NCI-H1436 treated with DMSO at 0.1 percent for 48 hours (cell line): Measurements from ENCODE around the gene CATSPERE.
"Not testable (repeated sequence)": the region's sequence is repeated elsewhere in the genome, so short reads cannot be mapped to it uniquely, and the experiment has no call there.

ENCODE experiments used
- DNase-seq: peaks from one replicate; lab custom pipeline; 2025; lab: John Stamatoyannopoulos, UW

CATSPERE gene

GRCh38 chr1:244552336-244552735 is 91.3 kb downstream of the CATSPERE start:
- no peak for DNase-seq

DNA sequence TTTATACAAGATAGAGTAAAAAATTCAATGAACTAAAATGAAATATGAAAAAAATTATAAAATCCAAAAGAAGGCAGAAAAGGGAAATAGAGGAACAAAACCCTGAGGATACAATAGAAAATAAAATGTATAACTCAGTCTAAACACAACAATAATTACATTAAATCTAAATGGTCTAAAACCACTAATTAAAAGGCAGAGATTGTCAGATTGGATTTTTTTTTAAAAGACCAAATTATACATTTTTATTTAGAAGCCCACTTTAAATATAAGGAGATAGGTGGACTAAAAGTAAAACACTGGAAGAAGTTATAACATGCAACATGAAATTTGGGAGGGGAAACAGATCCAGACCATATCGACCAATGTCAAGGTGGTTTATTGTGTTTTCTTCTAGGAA is 95.2 kb downstream of the CATSPERE start:
- DNase-seq = no peak

- no peak for DNase-seq
These were observed 96.5 kb downstream of the CATSPERE start for GRCh38 chr1:244557565-244557964.

- DNase-seq = no peak
These were observed 98.5 kb downstream of the CATSPERE start for GRCh38 chr1:244559561-244559960.

DNA sequence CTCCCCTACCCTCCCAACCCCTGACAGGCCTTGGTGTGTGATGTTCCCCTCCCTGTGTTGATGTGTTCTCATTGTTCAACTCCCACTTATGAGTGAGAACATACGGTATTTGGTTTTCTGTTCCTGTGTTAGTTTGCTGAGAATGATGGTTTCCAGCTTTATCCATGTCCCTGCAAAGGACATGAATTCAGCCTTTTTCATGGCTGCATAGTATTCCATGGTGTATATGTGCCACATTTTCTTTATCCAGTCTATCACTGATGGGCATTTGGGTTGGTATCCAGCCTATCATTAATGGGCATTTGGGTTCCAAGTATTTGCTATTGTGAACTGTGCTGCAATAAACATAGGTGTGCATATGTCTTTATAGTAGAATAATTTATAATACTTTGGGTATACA is 101.8 kb downstream of the CATSPERE start:
- not testable (repeated sequence) for DNase-seq

DNA sequence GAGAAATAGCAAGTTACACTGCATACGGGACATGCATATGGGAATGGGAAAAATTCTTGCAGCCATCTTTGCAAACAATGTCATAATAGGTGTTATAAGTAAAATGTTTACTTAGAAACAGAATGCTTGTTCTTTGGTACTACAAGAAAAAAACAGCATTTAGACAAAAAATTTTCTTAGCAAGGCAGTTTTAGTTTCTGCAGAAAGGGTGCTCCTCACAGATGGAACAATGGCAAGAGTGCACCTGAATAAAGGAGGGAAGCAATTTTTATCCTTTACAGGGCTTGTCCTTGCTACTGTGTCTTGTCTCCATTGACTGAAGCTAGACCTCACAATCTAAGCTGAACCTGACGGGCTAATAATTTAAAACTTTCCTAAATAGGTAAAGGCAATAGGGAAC is 112.7 kb downstream of the CATSPERE start:
- DNase-seq = no peak

- DNase-seq = no peak
These were observed 115.3 kb downstream of the CATSPERE start for GRCh38 chr1:244576259-244576892.

DNA sequence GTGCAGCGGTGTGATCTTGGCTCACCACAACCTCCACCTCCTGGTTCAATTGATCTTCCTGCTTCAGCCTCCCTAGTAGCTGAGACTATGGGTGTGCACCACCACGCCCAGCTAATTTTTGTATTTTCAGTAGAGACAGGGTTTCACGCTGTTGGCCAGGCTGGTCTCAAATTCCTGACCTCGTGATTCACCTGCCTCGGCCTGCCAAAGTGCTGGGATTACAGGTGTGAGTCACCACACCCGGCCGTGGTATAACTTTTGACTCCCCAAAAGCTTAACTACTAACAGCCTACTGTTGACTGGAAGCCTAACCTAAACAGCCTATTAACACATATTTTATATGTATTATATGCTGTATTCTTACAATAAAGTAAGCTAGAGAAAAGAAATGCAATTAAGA is 117.1 kb downstream of the CATSPERE start:
- not testable (repeated sequence) for DNase-seq

DNA sequence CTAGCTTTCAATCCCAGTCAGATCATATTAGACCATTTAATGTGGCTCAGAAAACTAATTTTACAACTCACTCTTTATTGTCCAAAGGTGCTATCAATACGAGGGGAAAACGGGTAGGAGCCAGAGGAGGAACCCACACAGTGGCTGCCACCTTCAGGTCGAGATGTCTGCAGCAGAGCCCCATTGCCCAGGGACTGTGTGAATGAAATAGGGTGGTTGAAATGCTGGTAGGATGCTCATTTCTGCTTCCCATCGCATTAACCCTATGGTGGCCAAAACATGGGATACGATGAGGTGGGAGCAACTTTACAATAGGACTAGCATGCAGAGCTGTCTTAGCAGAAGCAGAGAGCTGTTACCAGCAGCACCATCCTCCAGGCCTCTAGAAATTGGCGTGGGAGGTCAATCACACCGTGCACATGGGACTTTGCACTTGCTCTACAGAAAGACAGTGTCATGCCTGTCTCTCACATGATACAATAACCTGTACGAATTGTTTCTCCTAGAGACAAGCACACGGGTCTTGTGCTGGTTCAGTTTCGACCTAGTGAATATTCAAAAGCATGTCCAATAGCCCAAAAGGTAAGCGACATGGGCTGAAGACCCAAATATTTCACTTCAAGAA is 122.4 kb downstream of the CATSPERE start:
- no peak for DNase-seq

GRCh38 chr1:244585867-244586266 is 124.8 kb downstream of the CATSPERE start:
- no peak for DNase-seq

GRCh38 chr1:244590670-244591069 is 129.6 kb downstream of the CATSPERE start:
- DNase-seq = no peak

GRCh38 chr1:244598611-244599010 is 137.5 kb downstream of the CATSPERE start:
- DNase-seq = no peak

GRCh38 chr1:244599937-244600350 is 138.9 kb downstream of the CATSPERE start:
- DNase-seq = no peak

- no peak for DNase-seq
These were observed 140.3 kb downstream of the CATSPERE start for GRCh38 chr1:244601336-244601735.

DNA sequence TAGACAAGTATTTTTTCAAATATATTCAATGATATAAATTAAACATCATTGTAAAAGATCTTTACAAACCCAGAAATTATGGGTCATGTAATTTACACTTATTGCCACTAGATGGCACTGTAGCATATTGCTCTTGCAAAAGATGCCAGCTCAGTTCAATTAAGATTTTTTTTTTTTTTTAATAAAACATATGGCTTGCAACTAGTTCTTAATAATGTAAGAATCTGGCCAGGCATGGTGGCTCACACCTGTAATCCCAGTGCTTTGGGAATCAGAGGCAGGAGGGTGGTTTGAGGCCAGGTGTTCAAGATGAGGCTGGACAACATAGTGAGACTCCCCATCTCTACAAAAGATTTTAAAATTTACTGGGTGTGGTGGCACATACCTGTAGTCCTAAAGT is 142.4 kb downstream of the CATSPERE start:
- DNase-seq = no peak

DNA sequence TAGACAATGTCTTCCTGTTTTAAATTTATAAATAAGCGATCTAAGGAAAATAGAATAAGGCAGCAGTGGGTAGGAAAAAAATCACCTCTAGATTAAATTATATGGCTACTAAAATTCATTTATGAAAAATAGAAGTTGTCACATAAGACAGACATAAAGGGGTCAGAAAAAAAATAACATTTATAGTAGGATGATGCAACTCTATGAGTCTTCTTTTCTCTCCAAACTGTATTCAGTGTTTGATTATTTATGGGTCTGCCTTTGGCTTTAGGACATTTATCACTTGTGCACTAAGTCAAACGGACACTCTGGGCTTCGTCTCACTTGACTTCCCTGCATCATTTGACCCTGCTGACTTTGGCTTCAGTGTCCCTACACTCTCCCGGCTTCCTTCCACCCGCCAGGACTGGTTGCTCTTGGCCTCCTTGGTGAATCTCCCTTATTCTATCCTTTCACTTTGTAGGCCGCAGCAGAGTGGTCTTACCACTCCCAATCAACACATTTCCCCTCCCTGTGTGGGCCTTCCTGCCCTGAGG is 144.8 kb downstream of the CATSPERE start:
- no peak for DNase-seq

DNA sequence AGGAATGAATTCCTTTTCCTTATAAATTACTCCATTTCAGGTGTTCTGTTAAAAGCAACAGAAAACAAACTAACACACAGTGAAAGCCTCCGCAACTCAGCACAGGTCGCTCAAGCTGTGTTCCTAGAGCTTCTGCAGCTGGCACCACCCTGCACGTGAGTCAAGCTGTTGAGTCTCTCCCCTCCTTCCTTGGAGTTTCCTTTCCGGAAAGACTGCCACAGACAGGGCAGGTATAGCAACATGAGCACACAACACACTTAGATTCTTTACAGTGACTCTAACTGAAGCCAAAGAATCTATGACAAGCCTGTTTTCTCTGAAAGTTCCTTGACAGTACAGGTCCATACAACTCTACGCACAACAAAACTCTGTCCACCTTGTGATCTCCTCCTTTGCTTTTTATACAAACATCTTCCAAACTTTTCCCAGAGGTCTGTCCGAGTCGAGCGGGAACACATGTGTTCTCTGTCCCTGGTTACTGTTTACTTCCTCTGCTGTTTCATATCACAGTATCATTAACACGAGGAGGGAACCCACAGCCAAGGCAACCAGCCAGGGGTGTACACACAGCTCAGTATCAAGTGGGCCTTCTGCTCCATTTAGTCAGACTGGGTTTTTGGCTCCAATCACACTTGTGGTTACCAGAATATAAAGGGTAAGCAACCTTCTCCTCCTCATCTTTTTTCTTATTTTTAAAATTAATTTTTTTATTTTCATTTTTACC is 153.2 kb downstream of the CATSPERE start:
- no peak for DNase-seq

GRCh38 chr1:244614879-244615278 is 153.8 kb downstream of the CATSPERE start:
- DNase-seq = no peak

- no peak for DNase-seq
These were observed 154.2 kb downstream of the CATSPERE start for GRCh38 chr1:244615301-244615700.

- DNase-seq = no peak
These were observed 165.6 kb downstream of the CATSPERE start for GRCh38 chr1:244626709-244627108.

DNA sequence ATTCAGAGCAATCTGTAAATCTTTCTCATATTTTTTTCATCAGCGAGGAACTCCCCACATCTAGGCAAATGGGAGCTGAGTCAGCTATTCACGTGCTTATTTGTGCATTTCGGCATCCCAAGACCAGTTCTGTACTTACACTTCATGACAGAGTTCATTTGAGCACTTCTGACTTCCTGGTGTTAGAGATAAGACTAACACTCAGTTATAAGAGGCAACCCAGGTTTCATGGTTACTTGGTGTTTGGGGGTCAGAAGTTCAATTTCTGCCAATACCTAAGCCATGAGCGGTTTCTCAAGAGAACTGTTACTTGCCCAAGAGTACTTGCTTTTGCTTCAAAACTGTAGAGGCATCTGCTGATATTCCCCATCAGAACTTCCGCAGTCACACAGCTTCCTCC is 167.7 kb downstream of the CATSPERE start:
- DNase-seq = no peak

DNA sequence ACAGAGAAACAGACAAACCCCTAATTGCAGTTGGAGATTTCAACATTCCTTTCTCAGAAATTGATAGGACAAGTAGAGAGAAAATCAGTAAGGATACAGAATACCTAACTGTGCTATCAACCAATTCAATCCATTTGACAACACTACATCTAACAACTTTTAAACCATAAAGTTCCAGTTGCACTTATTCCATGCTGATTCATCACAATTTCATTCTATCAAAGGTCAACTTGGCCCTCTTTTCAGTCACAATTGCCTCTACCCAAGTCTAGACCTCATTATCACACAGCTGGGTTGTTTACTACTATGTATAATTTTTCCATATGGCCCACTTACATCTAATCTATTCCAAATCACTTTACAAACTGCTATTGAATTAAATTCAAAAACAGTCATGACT is 172.1 kb downstream of the CATSPERE start:
- no peak for DNase-seq

- no peak for DNase-seq
These were observed 173.5 kb downstream of the CATSPERE start for GRCh38 chr1:244634546-244634945.
